ENCODE data around the gene RAPGEF5. TPM values are rescaled to one million over a fixed set of nuclear protein-coding genes. Genes with fewer than 3 reads are reported as not detected.

RAPGEF5 gene
- total RNA-seq, 1 donor from 2014 or later: 29.7 TPM

- Histone ChIP-seq H3K4me1 (ENCODE audit: control insufficient read depth in 3 of 3, insufficient read depth in 3 of 3, low read length in 3 of 3) (no peaks in the 10 kb centered on the region), H3K9me3 (ENCODE audit: control insufficient read depth in 3 of 3, low read length in 3 of 3) (no peaks in the 10 kb centered on the region), H3K36me3 (ENCODE audit: control insufficient read depth in 3 of 3, insufficient read depth in 3 of 3, low read length in 3 of 3) (no peaks in the 10 kb centered on the region), H3K27ac (ENCODE audit: low read depth, low read length) (no peak overlapping the region), H3K9ac (ENCODE audit: low read depth in 1 of 3, low read length in 3 of 3) (no peak overlapping the region), H3K4me3 (ENCODE audit: low read length in 3 of 3) (no peak overlapping the region), H3K27me3 (ENCODE audit: control insufficient read depth in 3 of 3, insufficient read depth in 3 of 3, low read length in 3 of 3) (no peaks in the 10 kb centered on the region)
Observed at GRCh38 chr7:22397981-22398380, 41.0 kb upstream of the RAPGEF5 start.

DNA sequence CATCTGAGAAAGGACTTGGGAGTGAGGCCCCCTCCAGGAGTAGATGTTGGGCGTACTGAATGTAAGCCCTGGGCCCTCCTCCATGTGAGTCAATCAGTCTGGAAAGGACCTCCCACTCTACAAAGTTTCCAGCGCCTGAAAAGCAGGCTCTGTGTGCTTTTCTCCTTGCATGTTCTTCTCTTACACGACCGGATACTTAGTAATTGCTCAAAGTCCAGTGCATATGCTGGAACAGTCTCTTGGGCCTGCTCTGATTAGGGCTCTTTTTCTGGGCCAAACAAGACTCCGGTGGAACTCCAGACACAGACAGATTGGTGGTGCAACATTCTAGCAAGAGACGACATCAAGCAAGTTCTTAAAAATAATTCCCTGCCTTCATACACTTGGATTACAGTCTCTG lies 38.3 kb upstream of the RAPGEF5 start:
- H3K9me3 ChIP-seq (ENCODE audit: control insufficient read depth in 3 of 3, low read length in 3 of 3): no peaks in the 10 kb centered on the region
- H3K9ac ChIP-seq (ENCODE audit: low read depth in 1 of 3, low read length in 3 of 3): no peak overlapping the region
- no peak overlapping the region for H3K4me3 ChIP-seq (ENCODE audit: low read length in 3 of 3)
- H3K4me1 ChIP-seq (ENCODE audit: control insufficient read depth in 3 of 3, insufficient read depth in 3 of 3, low read length in 3 of 3): no peaks in the 10 kb centered on the region
- no peaks in the 10 kb centered on the region for H3K27me3 ChIP-seq (ENCODE audit: control insufficient read depth in 3 of 3, insufficient read depth in 3 of 3, low read length in 3 of 3)
- no peaks in the 10 kb centered on the region for H3K36me3 ChIP-seq (ENCODE audit: control insufficient read depth in 3 of 3, insufficient read depth in 3 of 3, low read length in 3 of 3)
- no peak overlapping the region for H3K27ac ChIP-seq (ENCODE audit: low read depth, low read length)

- Histone ChIP-seq H3K27me3 (ENCODE audit: control insufficient read depth in 3 of 3, insufficient read depth in 3 of 3, low read length in 3 of 3) (no peaks in the 10 kb centered on the region), H3K4me3 (ENCODE audit: low read length in 3 of 3) (no peak overlapping the region), H3K4me1 (ENCODE audit: control insufficient read depth in 3 of 3, insufficient read depth in 3 of 3, low read length in 3 of 3) (no peaks in the 10 kb centered on the region), H3K9ac (ENCODE audit: low read depth in 1 of 3, low read length in 3 of 3) (no peak overlapping the region), H3K9me3 (ENCODE audit: control insufficient read depth in 3 of 3, low read length in 3 of 3) (no peaks in the 10 kb centered on the region), H3K36me3 (ENCODE audit: control insufficient read depth in 3 of 3, insufficient read depth in 3 of 3, low read length in 3 of 3) (no peaks in the 10 kb centered on the region), H3K27ac (ENCODE audit: low read depth, low read length) (no peak overlapping the region)
Observed at GRCh38 chr7:22394739-22395138, 37.8 kb upstream of the RAPGEF5 start.

DNA sequence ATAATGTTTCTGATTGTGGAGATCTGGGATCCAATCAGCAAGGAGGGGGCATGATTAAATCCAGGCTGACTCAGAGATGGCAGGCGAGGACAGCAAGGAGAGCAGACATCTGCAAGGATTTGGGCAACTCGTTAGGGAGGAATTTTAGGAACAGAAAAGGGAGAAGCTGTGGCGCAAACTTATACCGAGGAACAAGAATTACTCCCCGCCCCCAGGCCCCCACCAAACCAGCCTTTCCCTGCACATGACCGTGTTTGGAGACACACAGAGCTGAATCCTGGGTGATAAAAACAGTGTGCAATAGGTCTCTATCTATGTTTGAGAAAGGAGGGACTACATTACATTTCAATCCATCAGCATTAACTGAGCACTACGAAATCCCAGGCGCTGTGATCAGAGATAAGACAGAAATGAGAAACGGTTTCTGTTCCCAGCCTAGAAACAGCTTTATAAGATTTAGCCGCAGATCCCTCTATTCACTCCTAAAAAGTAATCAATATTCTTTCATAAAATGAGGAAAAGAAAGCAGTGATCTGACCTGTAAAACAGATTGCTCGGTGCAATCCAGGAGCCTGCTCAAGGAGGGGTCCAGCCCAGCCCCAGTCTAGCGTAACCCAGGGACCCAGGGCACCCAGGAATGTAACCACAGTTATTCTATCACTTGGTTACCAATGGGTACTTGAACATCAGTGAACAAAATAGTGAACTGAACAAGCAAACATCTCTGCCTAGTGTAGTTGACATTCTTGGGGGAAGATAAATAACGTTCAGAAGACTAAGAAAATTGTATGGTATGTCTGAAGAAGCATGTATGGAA lies 37.2 kb upstream of the RAPGEF5 start:
- no peaks in the 10 kb centered on the region for H3K36me3 ChIP-seq (ENCODE audit: control insufficient read depth in 3 of 3, insufficient read depth in 3 of 3, low read length in 3 of 3)

DNA sequence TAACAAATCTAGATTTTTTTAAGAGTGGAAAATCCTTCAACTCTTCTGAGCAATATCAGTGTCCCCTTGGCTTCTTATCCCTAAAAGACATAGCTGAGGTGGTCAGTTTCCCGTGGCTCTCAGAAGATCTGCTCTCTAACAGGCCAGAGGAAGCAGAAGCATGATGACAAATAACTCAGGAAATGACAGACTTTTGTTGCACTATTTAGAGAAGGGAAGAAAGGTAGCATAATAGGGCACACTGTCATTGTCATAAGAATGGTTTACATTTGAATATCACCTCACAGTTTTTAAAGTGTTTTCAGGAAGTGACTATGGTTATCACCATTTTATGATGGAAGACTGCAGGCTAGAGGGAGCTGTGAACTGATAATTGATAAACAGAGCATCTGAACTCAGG lies 33.6 kb upstream of the RAPGEF5 start:
- Histone ChIP-seq H3K9me3 (ENCODE audit: control insufficient read depth in 3 of 3, low read length in 3 of 3) (no peaks in the 10 kb centered on the region), H3K4me1 (ENCODE audit: control insufficient read depth in 3 of 3, insufficient read depth in 3 of 3, low read length in 3 of 3) (no peaks in the 10 kb centered on the region), H3K27me3 (ENCODE audit: control insufficient read depth in 3 of 3, insufficient read depth in 3 of 3, low read length in 3 of 3) (no peaks in the 10 kb centered on the region), H3K9ac (ENCODE audit: low read depth in 1 of 3, low read length in 3 of 3) (no peak overlapping the region), H3K4me3 (ENCODE audit: low read length in 3 of 3) (no peak overlapping the region), H3K27ac (ENCODE audit: low read depth, low read length) (no peak overlapping the region), H3K36me3 (ENCODE audit: control insufficient read depth in 3 of 3, insufficient read depth in 3 of 3, low read length in 3 of 3) (no peaks in the 10 kb centered on the region)

More for the DNA sequence above, 37.2 kb upstream of the RAPGEF5 start:
- Histone ChIP-seq H3K9me3 (ENCODE audit: control insufficient read depth in 3 of 3, low read length in 3 of 3) (no peaks in the 10 kb centered on the region), H3K9ac (ENCODE audit: low read depth in 1 of 3, low read length in 3 of 3) (no peak overlapping the region), H3K4me1 (ENCODE audit: control insufficient read depth in 3 of 3, insufficient read depth in 3 of 3, low read length in 3 of 3) (no peaks in the 10 kb centered on the region), H3K27ac (ENCODE audit: low read depth, low read length) (no peak overlapping the region), H3K27me3 (ENCODE audit: control insufficient read depth in 3 of 3, insufficient read depth in 3 of 3, low read length in 3 of 3) (no peaks in the 10 kb centered on the region), H3K4me3 (ENCODE audit: low read length in 3 of 3) (no peak overlapping the region)

DNA sequence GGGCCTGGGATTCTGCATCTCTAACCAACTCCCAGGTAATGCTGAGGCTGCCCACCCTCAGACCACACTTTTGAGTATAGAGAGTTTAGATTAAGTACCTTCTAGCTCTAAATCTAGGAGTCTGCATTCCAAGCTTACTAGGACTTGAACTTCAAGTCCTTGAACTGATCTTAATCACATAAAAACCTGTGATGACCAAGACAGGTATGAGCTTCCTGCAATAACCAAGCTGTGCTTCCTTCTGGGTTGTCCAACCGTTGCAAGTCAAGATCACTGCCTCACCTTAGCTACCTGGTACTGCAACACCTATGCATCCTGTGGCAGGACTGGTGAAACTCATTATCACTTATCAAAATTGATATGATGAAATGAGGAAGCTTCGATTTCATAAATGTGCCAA lies 32.9 kb upstream of the RAPGEF5 start:
- no peaks in the 10 kb centered on the region for H3K9me3 ChIP-seq (ENCODE audit: control insufficient read depth in 3 of 3, low read length in 3 of 3)
- H3K4me1 ChIP-seq (ENCODE audit: control insufficient read depth in 3 of 3, insufficient read depth in 3 of 3, low read length in 3 of 3): no peaks in the 10 kb centered on the region
- no peak overlapping the region for H3K9ac ChIP-seq (ENCODE audit: low read depth in 1 of 3, low read length in 3 of 3)
- no peak overlapping the region for H3K27ac ChIP-seq (ENCODE audit: low read depth, low read length)
- H3K4me3 ChIP-seq (ENCODE audit: low read length in 3 of 3): no peak overlapping the region
- H3K27me3 ChIP-seq (ENCODE audit: control insufficient read depth in 3 of 3, insufficient read depth in 3 of 3, low read length in 3 of 3): no peaks in the 10 kb centered on the region
- no peaks in the 10 kb centered on the region for H3K36me3 ChIP-seq (ENCODE audit: control insufficient read depth in 3 of 3, insufficient read depth in 3 of 3, low read length in 3 of 3)

- no peak overlapping the region for H3K4me3 ChIP-seq (ENCODE audit: low read length in 3 of 3)
- no peak overlapping the region for H3K27ac ChIP-seq (ENCODE audit: low read depth, low read length)
- H3K4me1 ChIP-seq (ENCODE audit: control insufficient read depth in 3 of 3, insufficient read depth in 3 of 3, low read length in 3 of 3): no peaks in the 10 kb centered on the region
- no peaks in the 10 kb centered on the region for H3K9me3 ChIP-seq (ENCODE audit: control insufficient read depth in 3 of 3, low read length in 3 of 3)
- H3K9ac ChIP-seq (ENCODE audit: low read depth in 1 of 3, low read length in 3 of 3): no peak overlapping the region
- no peaks in the 10 kb centered on the region for H3K27me3 ChIP-seq (ENCODE audit: control insufficient read depth in 3 of 3, insufficient read depth in 3 of 3, low read length in 3 of 3)
- no peaks in the 10 kb centered on the region for H3K36me3 ChIP-seq (ENCODE audit: control insufficient read depth in 3 of 3, insufficient read depth in 3 of 3, low read length in 3 of 3)
Observed at GRCh38 chr7:22387583-22387982, 30.6 kb upstream of the RAPGEF5 start.

DNA sequence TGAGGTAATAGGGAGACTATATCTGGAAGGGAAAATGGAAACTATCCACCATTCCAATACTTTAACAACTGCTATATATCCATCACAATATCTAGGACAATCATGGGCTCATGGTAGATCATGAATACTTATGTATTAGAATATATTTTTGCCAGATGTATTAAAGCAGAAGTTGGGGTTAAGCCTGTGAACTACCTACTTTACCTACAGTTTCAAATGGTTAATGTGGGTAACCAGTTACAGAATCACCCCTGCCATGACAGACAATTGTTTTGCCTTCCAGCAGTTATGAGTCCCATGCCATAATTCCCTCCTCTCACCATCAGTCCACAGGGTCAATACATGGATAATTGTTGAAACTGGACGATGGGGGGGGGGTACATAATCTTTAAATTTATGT lies 29.9 kb upstream of the RAPGEF5 start:
- H3K27ac ChIP-seq (ENCODE audit: low read depth, low read length): no peak overlapping the region

GRCh38 chr7:22386206-22386858 lies 29.4 kb upstream of the RAPGEF5 start:
- H3K4me3 ChIP-seq (ENCODE audit: low read length in 3 of 3): no peak overlapping the region
- no peak overlapping the region for H3K27ac ChIP-seq (ENCODE audit: low read depth, low read length)
- no peaks in the 10 kb centered on the region for H3K27me3 ChIP-seq (ENCODE audit: control insufficient read depth in 3 of 3, insufficient read depth in 3 of 3, low read length in 3 of 3)
- H3K4me1 ChIP-seq (ENCODE audit: control insufficient read depth in 3 of 3, insufficient read depth in 3 of 3, low read length in 3 of 3): no peaks in the 10 kb centered on the region
- H3K9ac ChIP-seq (ENCODE audit: low read depth in 1 of 3, low read length in 3 of 3): no peak overlapping the region
- H3K9me3 ChIP-seq (ENCODE audit: control insufficient read depth in 3 of 3, low read length in 3 of 3): no peaks in the 10 kb centered on the region
- no peaks in the 10 kb centered on the region for H3K36me3 ChIP-seq (ENCODE audit: control insufficient read depth in 3 of 3, insufficient read depth in 3 of 3, low read length in 3 of 3)

More for the DNA sequence above, 29.9 kb upstream of the RAPGEF5 start:
- H3K9ac ChIP-seq (ENCODE audit: low read depth in 1 of 3, low read length in 3 of 3): no peak overlapping the region
- H3K36me3 ChIP-seq (ENCODE audit: control insufficient read depth in 3 of 3, insufficient read depth in 3 of 3, low read length in 3 of 3): no peaks in the 10 kb centered on the region
- no peak overlapping the region for H3K4me3 ChIP-seq (ENCODE audit: low read length in 3 of 3)
- H3K27me3 ChIP-seq (ENCODE audit: control insufficient read depth in 3 of 3, insufficient read depth in 3 of 3, low read length in 3 of 3): no peaks in the 10 kb centered on the region
- H3K4me1 ChIP-seq (ENCODE audit: control insufficient read depth in 3 of 3, insufficient read depth in 3 of 3, low read length in 3 of 3): no peaks in the 10 kb centered on the region
- no peaks in the 10 kb centered on the region for H3K9me3 ChIP-seq (ENCODE audit: control insufficient read depth in 3 of 3, low read length in 3 of 3)

GRCh38 chr7:22385326-22385725 lies 28.4 kb upstream of the RAPGEF5 start:
- Histone ChIP-seq H3K27ac (ENCODE audit: low read depth, low read length) (no peak overlapping the region), H3K27me3 (ENCODE audit: control insufficient read depth in 3 of 3, insufficient read depth in 3 of 3, low read length in 3 of 3) (no peaks in the 10 kb centered on the region), H3K9me3 (ENCODE audit: control insufficient read depth in 3 of 3, low read length in 3 of 3) (no peaks in the 10 kb centered on the region), H3K36me3 (ENCODE audit: control insufficient read depth in 3 of 3, insufficient read depth in 3 of 3, low read length in 3 of 3) (no peaks in the 10 kb centered on the region), H3K9ac (ENCODE audit: low read depth in 1 of 3, low read length in 3 of 3) (no peak overlapping the region), H3K4me1 (ENCODE audit: control insufficient read depth in 3 of 3, insufficient read depth in 3 of 3, low read length in 3 of 3) (no peaks in the 10 kb centered on the region), H3K4me3 (ENCODE audit: low read length in 3 of 3) (no peak overlapping the region)

Data from skeletal muscle tissue (tissue), 4 donors.